HepG2 (cell line): ENCODE data around the gene HYDIN. TPM values are rescaled to one million over a fixed set of nuclear protein-coding genes. Genes with fewer than 3 reads are reported as not detected.

Source experiments
- ATAC-seq: fragments of 200-7000 bp; cut with Tn5 transposase; 3 replicates; pipeline ENCODE4 v1.9.1; 2020; ENCODE audit warnings: mild to moderate bottlenecking, moderate library complexity
- BruUV-seq: library from RNA; stranded (reverse); fragments of 400-500 nt; replicated peaks from 2 replicates; lab custom pipeline; 2021; lab: Mats Ljungman, UMichigan
- CTCF ChIA-PET: fragments of 300-600 bp; formaldehyde crosslinking; extraction: SDS; loops from one replicate; lab custom pipeline; 2021; ENCODE audit warnings: low total read pairs, inconsistent platforms, low intra/inter-chr PET ratio; lab: Yijun Ruan, JAX
- POLR2A ChIA-PET: fragments of 350-600 bp; sonication (Branson Sonifier 250); formaldehyde crosslinking; loops from one replicate; lab custom pipeline; 2020; ENCODE audit warnings: antibody characterized with exemption, inconsistent platforms; lab: Yijun Ruan, JAX
- DNase-seq: peaks from one replicate; pipeline ENCODE4 v3.0.0-alpha.2; 2015; ENCODE audit warnings: low spot score
- FAIRE-seq: peaks from 3 replicates; lab custom pipeline; 2011; peaks lifted over from hg19 to GRCh38; lab: Jason Lieb, UNC
- H2AFZ ChIP-seq: one replicate; pipeline ENCODE4 v1.6.1; 2011; ENCODE audit warnings: low read length, inconsistent platforms
- H3K27ac ChIP-seq: fragments of 300-600 bp; 3 replicates; pipeline ENCODE4 v1.8.0; 2011; ENCODE audit warnings: mixed run types, mild to moderate bottlenecking, mixed read lengths, low read length, inconsistent platforms; ENCODE audit not compliant: insufficient read depth; ENCODE audit errors: extremely low read length
- H3K27me3 ChIP-seq, 2 experiments: fragments of 200-600 bp in 1 of 2; 2 replicates in 1 of 2; 3 replicates in 1 of 2; pipeline versions ENCODE4 v1.6.0 to v1.8.0; 2011; ENCODE audit warnings: low read length in 2 of 2, mild to moderate bottlenecking in 2 of 2, moderate library complexity in 2 of 2, inconsistent platforms in 1 of 2; ENCODE audit not compliant: insufficient read depth in 2 of 2, control insufficient read depth in 1 of 2
- H3K36me3 ChIP-seq, 2 experiments: fragments of 200-600 bp in 1 of 2; replicated peaks in 1 of 2; 2 replicates in 1 of 2; 3 replicates in 1 of 2; pipeline versions ENCODE4 v1.5.1 to v1.8.0; 2011; ENCODE audit warnings: low read length in 2 of 2, inconsistent platforms in 1 of 2; ENCODE audit not compliant: insufficient read depth in 2 of 2, control insufficient read depth in 1 of 2
- H3K4me1 ChIP-seq: 2 replicates; pipeline ENCODE4 v1.5.1; 2012; ENCODE audit warnings: low read length, inconsistent platforms; ENCODE audit not compliant: insufficient read depth
- H3K4me2 ChIP-seq: 2 replicates; pipeline ENCODE4 v1.6.0; 2011; ENCODE audit warnings: low read depth, low read length, inconsistent platforms
- H3K4me3 ChIP-seq, 3 experiments: fragments of 200-600 bp in 1 of 3; sonication (generic), shearing (Covaris generic) in 1 of 3; replicated peaks in 1 of 3; 2 replicates each; pipeline ENCODE4 v1.5.1; 2011 to 2016; ENCODE audit warnings: low read length in 3 of 3, inconsistent platforms in 2 of 3, low read depth in 2 of 3, mild to moderate bottlenecking in 2 of 3, control low read depth in 1 of 3, mixed read lengths in 1 of 3; ENCODE audit not compliant: insufficient read depth in 1 of 3
- H3K79me2 ChIP-seq: one replicate; pipeline ENCODE4 v1.6.1; 2011; ENCODE audit warnings: low read length, inconsistent platforms; ENCODE audit not compliant: insufficient read depth
- H3K9ac ChIP-seq: 2 replicates; pipeline ENCODE4 v1.6.0; 2011; ENCODE audit warnings: mild to moderate bottlenecking, low read depth, low read length, inconsistent platforms; ENCODE audit not compliant: insufficient read depth
- H3K9me3 ChIP-seq: 2 replicates; pipeline ENCODE4 v1.5.1; 2012; ENCODE audit warnings: mild to moderate bottlenecking, low read length
- H4K20me1 ChIP-seq: 2 replicates; pipeline ENCODE4 v1.6.0; 2011; ENCODE audit warnings: inconsistent platforms, mild to moderate bottlenecking, low read length, moderate library complexity; ENCODE audit not compliant: insufficient read depth
- ATF2 ChIP-seq: sonication (generic); formaldehyde crosslinking; IDR thresholded peaks from 2 replicates; pipeline ENCODE4 v1.4.0; 2020; ENCODE audit warnings: missing genetic modification reagents
- ATF7 ChIP-seq, 2 experiments: fragments of 450-650 bp in 1 of 2; sonication (generic) in 1 of 2; formaldehyde crosslinking in 1 of 2; IDR thresholded peaks; 2 replicates each; pipeline versions ENCODE4 v1.4.0 to v1.6.1; 2016 to 2020; ENCODE audit warnings: antibody characterized with exemption in 1 of 2, mild to moderate bottlenecking in 1 of 2, missing genetic modification reagents in 1 of 2
- HDAC2 ChIP-seq: sonication (generic); formaldehyde crosslinking; IDR thresholded peaks from 2 replicates; pipeline ENCODE4 v1.4.0; 2020; ENCODE audit warnings: missing genetic modification reagents
- KDM3A ChIP-seq: IDR thresholded peaks from 2 replicates; pipeline ENCODE4 v1.6.1; 2018; ENCODE audit warnings: low read depth, missing compliant biosample characterization
- MIER2 ChIP-seq: IDR thresholded peaks from 2 replicates; pipeline ENCODE4 v1.6.1; 2016; ENCODE audit warnings: missing biosample characterization, missing genetic modification reagents
- NFKB2 ChIP-seq: sonication (generic); formaldehyde crosslinking; IDR thresholded peaks from 2 replicates; pipeline ENCODE4 v1.4.0; 2020; ENCODE audit warnings: missing genetic modification reagents, borderline replicate concordance
- ONECUT2 ChIP-seq: sonication (generic); formaldehyde crosslinking; IDR thresholded peaks from 2 replicates; pipeline ENCODE4 v1.4.0; 2020; ENCODE audit warnings: missing genetic modification reagents
- SRSF4 ChIP-seq: fragments of 200-400 bp; formaldehyde crosslinking; IDR thresholded peaks from one replicate; pipeline ENCODE4 v1.6.1; 2018; ENCODE audit warnings: mild to moderate bottlenecking, low read depth, low read length, moderate library complexity; ENCODE audit not compliant: poor library complexity, severe bottlenecking
- TMF1 ChIP-seq: sonication (generic); formaldehyde crosslinking; IDR thresholded peaks from 2 replicates; pipeline ENCODE4 v1.8.1; 2022; ENCODE audit warnings: low read depth, missing genetic modification reagents
- ZFP41 ChIP-seq: sonication (generic); formaldehyde crosslinking; IDR thresholded peaks from 2 replicates; pipeline ENCODE4 v1.4.0; 2020; ENCODE audit warnings: mild to moderate bottlenecking, missing genetic modification reagents, borderline replicate concordance
- ZFYVE20 ChIP-seq: sonication (generic); formaldehyde crosslinking; IDR thresholded peaks from 2 replicates; pipeline ENCODE4 v1.8.0; 2023; ENCODE audit warnings: low read depth, mild to moderate bottlenecking, moderate library complexity, missing genetic modification reagents, borderline replicate concordance
- ZNF367 ChIP-seq: sonication (generic); formaldehyde crosslinking; IDR thresholded peaks from 2 replicates; pipeline ENCODE4 v1.4.0; 2020; ENCODE audit warnings: missing genetic modification reagents, borderline replicate concordance
- ZNF639 ChIP-seq: conservative IDR thresholded peaks from 2 replicates; pipeline ENCODE4 v1.6.1; 2018; ENCODE audit warnings: missing genetic modification reagents
- ZNF83 ChIP-seq: sonication (generic); formaldehyde crosslinking; IDR thresholded peaks from 2 replicates; pipeline ENCODE4 v1.4.0; 2020; ENCODE audit warnings: missing genetic modification reagents, mild to moderate bottlenecking, borderline replicate concordance
- ZNF841 ChIP-seq: sonication (generic); formaldehyde crosslinking; IDR thresholded peaks from 2 replicates; pipeline ENCODE4 v1.8.1; 2023; ENCODE audit warnings: missing genetic modification reagents, borderline replicate concordance
- WGBS: methylation state at CpG from one replicate; pipeline ENCODE4 v1.1.6; 2017; ENCODE audit warnings: low lambda C conversion rate; 5-methylcytosine and 5-hydroxymethylcytosine counted together
- in situ Hi-C: cut with HindIII; loops from 2 replicates; pipeline ENCODE4 v1.10.0; 2017; ENCODE audit warnings: low pct_unique_long_range_greater_than_20kb; ENCODE audit not compliant: extremely low pct_ligation_motif_present
- intact Hi-C: fragments of 100-400 bp; cut with micrococcal nuclease; formaldehyde crosslinking; loops from one replicate; pipeline ENCODE4 v1.10.0; 2022; ENCODE audit not compliant: unreplicated experiment
- polyA plus RNA-seq, 8 experiments: library from polyadenylated mRNA; depleted of rRNA in 3 of 8; stranded (reverse) in 7 of 8; unstranded in 1 of 8; fragments of >200 nt; fragmentation: Illumina TruSeq in 4 of 8; extraction: Trizol in 4 of 8; gene quantifications; 2 replicates each; pipeline versions ENCODE4 v1.2.1 to v1.2.3, GENCODE V29; 2011 to 2016; ENCODE audit warnings: low read depth in 4 of 8, missing spikeins in 1 of 8, mixed read lengths in 1 of 8; ENCODE audit not compliant: insufficient read depth in 1 of 8
- total RNA-seq, 5 experiments: library from RNA; depleted of rRNA; stranded (reverse); fragments of >200 nt; fragmentation: Illumina TruSeq; extraction: Trizol; gene quantifications; 2 replicates each; pipeline ENCODE4 v1.2.3, GENCODE V29; 2016; ENCODE audit warnings: low read depth in 1 of 5

HYDIN gene
- total and polyA plus RNA-seq, 2 of the 13 experiments (the other 11 are each of a cell fraction or from before 2014, with no cell fraction given) = not detected

GRCh38 chr16:70790815-70791214 is 439.7 kb downstream of the HYDIN start:
- Histone ChIP-seq H3K27ac (no peak overlapping the region), H3K4me2 (no peak overlapping the region), H3K27me3 (no peaks in the 10 kb centered on the region), H3K4me1 (peaks cover 4% of the 10 kb centered on the region; the same call in 1 of the 2 replicates), H3K9me3 (no peaks in the 10 kb centered on the region), H3K79me2 (peaks cover 52% of the 10 kb centered on the region), H3K4me3 (no peak overlapping the region), H2AFZ (no peak overlapping the region), H4K20me1 (no peaks in the 10 kb centered on the region; the same call in none of the 2 replicates), H3K36me3 (peaks cover 14 to 43% of the 10 kb centered on the region in 2 experiments; a peak in 4 of 5 replicates), H3K9ac (no peak overlapping the region)
- 96% methylated on average over 7 of the region's 8 CpGs for WGBS
- TF ChIP-seq MIER2 (CRISPR knock-in tag) (no peak), ONECUT2 (CRISPR knock-in tag) (no peak), ZNF639 (no peak), ZFYVE20 (no peak), SRSF4 (no peak), ZNF83 (CRISPR knock-in tag) (no peak), ZFP41 (no peak), TMF1 (no peak), KDM3A (CRISPR knock-in tag) (no peak), ZNF841 (CRISPR knock-in tag) (no peak), HDAC2 (CRISPR knock-in tag) (no peak), NFKB2 (no peak), ATF2 (CRISPR knock-in tag) (no peak), ZNF367 (CRISPR knock-in tag) (no peak), ATF7 (IDR thresholded peaks at IDR 0.05) (no peak), ATF7 (CRISPR knock-in tag; IDR thresholded peaks at IDR 0.05) (no peak)
- no peak for FAIRE-seq
- in situ Hi-C loops (no loop called here), intact Hi-C loops (no loop called here)
- BruUV-seq = no TSS peak
- POLR2A ChIA-PET = interaction anchor here (1.0 kb wide), 1 partner anchor 65 kb away, joined by 3 read pairs; no protein-coding TSS in a partner anchor
- DNase-seq = no peak
- CTCF ChIA-PET = no interaction called here
- no peak for ATAC-seq
